ENCODE data around the gene TPK1.

DNA sequence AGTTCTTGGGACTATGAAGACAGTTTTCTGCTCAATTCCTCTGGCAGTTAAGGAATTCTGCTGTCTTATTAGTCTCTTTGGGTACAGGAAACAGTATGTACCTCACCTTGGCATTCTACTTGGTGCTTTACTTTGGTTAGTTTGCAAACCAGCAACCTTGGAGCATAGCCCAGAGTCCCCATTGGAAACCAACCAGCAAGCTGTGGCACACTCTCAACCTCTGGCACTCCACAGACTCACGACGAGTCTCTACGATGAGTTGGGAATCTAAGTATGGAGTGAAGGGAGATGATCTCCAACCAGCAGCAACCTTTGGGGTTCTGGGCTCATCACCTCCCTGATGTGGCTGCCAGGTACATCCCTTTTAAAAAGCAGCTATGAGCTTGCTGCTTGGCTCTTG is 43.8 kb downstream of the TPK1 start:
- TF ChIP-seq POLR2A (IDR thresholded peaks at IDR 0.05): no peak
- TF ChIP-seq, protein P1, sequence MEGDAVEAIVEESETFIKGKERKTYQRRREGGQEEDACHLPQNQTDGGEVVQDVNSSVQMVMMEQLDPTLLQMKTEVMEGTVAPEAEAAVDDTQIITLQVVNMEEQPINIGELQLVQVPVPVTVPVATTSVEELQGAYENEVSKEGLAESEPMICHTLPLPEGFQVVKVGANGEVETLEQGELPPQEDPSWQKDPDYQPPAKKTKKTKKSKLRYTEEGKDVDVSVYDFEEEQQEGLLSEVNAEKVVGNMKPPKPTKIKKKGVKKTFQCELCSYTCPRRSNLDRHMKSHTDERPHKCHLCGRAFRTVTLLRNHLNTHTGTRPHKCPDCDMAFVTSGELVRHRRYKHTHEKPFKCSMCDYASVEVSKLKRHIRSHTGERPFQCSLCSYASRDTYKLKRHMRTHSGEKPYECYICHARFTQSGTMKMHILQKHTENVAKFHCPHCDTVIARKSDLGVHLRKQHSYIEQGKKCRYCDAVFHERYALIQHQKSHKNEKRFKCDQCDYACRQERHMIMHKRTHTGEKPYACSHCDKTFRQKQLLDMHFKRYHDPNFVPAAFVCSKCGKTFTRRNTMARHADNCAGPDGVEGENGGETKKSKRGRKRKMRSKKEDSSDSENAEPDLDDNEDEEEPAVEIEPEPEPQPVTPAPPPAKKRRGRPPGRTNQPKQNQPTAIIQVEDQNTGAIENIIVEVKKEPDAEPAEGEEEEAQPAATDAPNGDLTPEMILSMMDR (IDR thresholded peaks at IDR 0.05): no peak

All from Peyer's patch (tissue), 4 donors.